Natural killer cell (primary cell): ENCODE results near the gene SLIT1. TPM values are rescaled to one million over a fixed set of nuclear protein-coding genes. Genes with fewer than 3 reads are reported as not detected.

Source experiments
- ATAC-seq, 3 donors: fragments of 150-1000 bp in 2 of 3; fragments of 200-7000 bp in 1 of 3; cut with Tn5 transposase; 1 replicate in 1 of 3; 2 replicates in 2 of 3; pipeline ENCODE4 v1.10.0; 2021; ENCODE audit warnings: mild to moderate bottlenecking in 2 of 3, moderate library complexity in 2 of 3
- DNase-seq, 2 donors: peaks; one replicate each; pipeline versions ENCODE4 v3.0.0 to v3.0.0-alpha.2; 2013 to 2021; ENCODE audit warnings: mixed read lengths in 1 of 2
- H3K27ac ChIP-seq: one replicate; pipeline ENCODE4 v1.5.1; 2013; ENCODE audit warnings: mild to moderate bottlenecking, low read length
- H3K27me3 ChIP-seq: one replicate; pipeline ENCODE4 v1.6.1; 2013; ENCODE audit warnings: low read length; ENCODE audit not compliant: control insufficient read depth, insufficient read depth
- H3K36me3 ChIP-seq: one replicate; pipeline ENCODE4 v1.6.1; 2013; ENCODE audit warnings: low read length; ENCODE audit not compliant: control insufficient read depth, insufficient read depth
- H3K4me1 ChIP-seq: one replicate; pipeline ENCODE4 v1.6.1; 2013; ENCODE audit warnings: low read length; ENCODE audit not compliant: control insufficient read depth, insufficient read depth
- H3K4me3 ChIP-seq: one replicate; pipeline ENCODE4 v1.5.1; 2013; ENCODE audit warnings: low read length
- H3K9me3 ChIP-seq: one replicate; pipeline ENCODE4 v1.6.1; 2013; ENCODE audit warnings: low read length; ENCODE audit not compliant: control insufficient read depth, insufficient read depth
- H3K27ac Mint-ChIP-seq, 2 donors: one replicate each; pipeline ENCODE4 v1.8.0; 2022; ENCODE audit warnings: mild to moderate bottlenecking in 2 of 2, mixed read lengths in 2 of 2, moderate library complexity in 1 of 2
- H3K27me3 Mint-ChIP-seq, 2 donors: one replicate each; pipeline ENCODE4 v1.8.0; 2022; ENCODE audit warnings: low read depth in 2 of 2, mixed read lengths in 2 of 2
- H3K36me3 Mint-ChIP-seq: one replicate; pipeline ENCODE4 v1.8.0; 2022; ENCODE audit warnings: mixed read lengths
- H3K4me1 Mint-ChIP-seq, 2 donors: one replicate each; pipeline ENCODE4 v1.8.0; 2022; ENCODE audit warnings: mixed read lengths in 2 of 2
- H3K4me3 Mint-ChIP-seq: one replicate; pipeline ENCODE4 v1.8.0; 2022; ENCODE audit warnings: mild to moderate bottlenecking, moderate library complexity, mixed read lengths
- H3K9me3 Mint-ChIP-seq, 2 donors: one replicate each; pipeline ENCODE4 v1.8.0; 2022; ENCODE audit warnings: mixed read lengths in 2 of 2
- CTCF ChIP-seq: fragments of 200-600 bp; IDR thresholded peaks from one replicate; pipeline ENCODE4 v1.8.0; 2022; ENCODE audit warnings: antibody characterized with exemption
- WGBS: methylation state at CpG from one replicate; pipeline ENCODE4 v1.1.7; 2013; ENCODE audit warnings: missing lambda C conversion rate; ENCODE audit not compliant: insufficient coverage; 5-methylcytosine and 5-hydroxymethylcytosine counted together
- intact Hi-C: fragments of 100-400 bp; cut with micrococcal nuclease; formaldehyde crosslinking; loops from one replicate; pipeline ENCODE4 v1.14.2; 2022
- total RNA-seq, 4 donors: library from RNA; stranded (reverse); fragments of 120-200 nt in 1 of 4; gene quantifications; one replicate each; pipeline versions ENCODE4 v1.2.3 to v1.2.4, GENCODE V29; 2013 to 2022

The SLIT1 gene
- total RNA-seq, 3 donors from 2014 or later (not counting 1 experiment from before 2014, with no cell fraction given), result 0.28 to 1.5 (median 1.1) TPM

- no peak for ATAC-seq
- no peak overlapping the region for H3K4me3 Mint-ChIP-seq
- no peaks in the 10 kb centered on the region for H3K9me3 Mint-ChIP-seq
- H3K4me1 ChIP-seq, result peaks cover 16% of the 10 kb centered on the region
- no peak for DNase-seq
- H3K36me3 ChIP-seq, result no peaks in the 10 kb centered on the region
- no peak for TF ChIP-seq CTCF
- H3K9me3 ChIP-seq, result no peaks in the 10 kb centered on the region
- H3K27me3 ChIP-seq, result peaks cover 4% of the 10 kb centered on the region
- no peak overlapping the region for H3K4me3 ChIP-seq
- H3K27me3 Mint-ChIP-seq, result peaks cover 42 to 57% of the 10 kb centered on the region in 2 donors
- WGBS, result 74% methylated on average over 10 of the region's 10 CpGs
- H3K27ac ChIP-seq, result no peak overlapping the region
- H3K27ac Mint-ChIP-seq, result no peak overlapping the region
- H3K36me3 Mint-ChIP-seq, result no peaks in the 10 kb centered on the region
- H3K4me1 Mint-ChIP-seq, result peaks cover 1 to 3% of the 10 kb centered on the region in 2 donors
- intact Hi-C loops, result no loop called here
Observed at GRCh38 chr10:97090035-97090434, 95.7 kb downstream of the SLIT1 start.

GRCh38 chr10:97089209-97089870 is 96.4 kb downstream of the SLIT1 start:
- peaks cover 10% of the 10 kb centered on the region for H3K4me1 ChIP-seq
- H3K27me3 ChIP-seq, result peaks cover 4% of the 10 kb centered on the region
- H3K27ac ChIP-seq, result no peak overlapping the region
- intact Hi-C loops, result no loop called here
- DNase-seq (no peak), ATAC-seq (no peak)
- H3K36me3 Mint-ChIP-seq, result no peaks in the 10 kb centered on the region
- 46% methylated on average over 15 of the region's 15 CpGs for WGBS
- TF ChIP-seq CTCF, result no peak
- peaks cover 44 to 57% of the 10 kb centered on the region in 2 donors for H3K27me3 Mint-ChIP-seq
- H3K4me3 Mint-ChIP-seq, result no peak overlapping the region
- H3K4me3 ChIP-seq, result no peak overlapping the region
- no peak overlapping the region for H3K27ac Mint-ChIP-seq
- H3K9me3 Mint-ChIP-seq, result no peaks in the 10 kb centered on the region
- no peaks in the 10 kb centered on the region for H3K4me1 Mint-ChIP-seq
- H3K36me3 ChIP-seq, result no peaks in the 10 kb centered on the region
- no peaks in the 10 kb centered on the region for H3K9me3 ChIP-seq

- no peak overlapping the region for H3K4me3 Mint-ChIP-seq
- no peaks in the 10 kb centered on the region for H3K4me1 Mint-ChIP-seq
- no peaks in the 10 kb centered on the region for H3K9me3 ChIP-seq
- intact Hi-C loops, result no loop called here
- DNase-seq (no peak), ATAC-seq (no peak)
- H3K4me1 ChIP-seq, result no peaks in the 10 kb centered on the region
- peaks cover 4% of the 10 kb centered on the region for H3K27me3 ChIP-seq
- H3K36me3 ChIP-seq, result no peaks in the 10 kb centered on the region
- H3K36me3 Mint-ChIP-seq, result no peaks in the 10 kb centered on the region
- H3K4me3 ChIP-seq, result no peak overlapping the region
- H3K9me3 Mint-ChIP-seq, result no peaks in the 10 kb centered on the region
- peaks cover 42 to 61% of the 10 kb centered on the region in 2 donors for H3K27me3 Mint-ChIP-seq
- 49% methylated on average over 9 of the region's 9 CpGs for WGBS
- TF ChIP-seq CTCF, result no peak
- H3K27ac Mint-ChIP-seq, result no peak overlapping the region
- H3K27ac ChIP-seq, result no peak overlapping the region
Observed at GRCh38 chr10:97087296-97087695, 98.5 kb downstream of the SLIT1 start.

- no peaks in the 10 kb centered on the region for H3K36me3 ChIP-seq
- Mint-ChIP-seq H3K9me3 (no peaks in the 10 kb centered on the region), H3K4me3 (no peak overlapping the region), H3K27ac (no peak overlapping the region), H3K27me3 (peaks cover 43 to 56% of the 10 kb centered on the region in 2 donors), H3K4me1 (no peaks in the 10 kb centered on the region), H3K36me3 (no peaks in the 10 kb centered on the region)
- no peaks in the 10 kb centered on the region for H3K4me1 ChIP-seq
- no peaks in the 10 kb centered on the region for H3K9me3 ChIP-seq
- TF ChIP-seq CTCF, result no peak
- DNase-seq, result no peak
- H3K27ac ChIP-seq, result no peak overlapping the region
- ATAC-seq, result no peak
- intact Hi-C loops, result no loop called here
- H3K4me3 ChIP-seq, result no peak overlapping the region
- no CpG with 5 or more reads among the region's 1 CpG for WGBS
- H3K27me3 ChIP-seq, result peaks cover 8% of the 10 kb centered on the region
Observed at GRCh38 chr10:97086530-97086929, 99.2 kb downstream of the SLIT1 start.
